CD4-positive, alpha-beta memory T cell (primary cell): Measurements from ENCODE around the gene TIRAP. TPM values are rescaled to one million over a fixed set of nuclear protein-coding genes. Genes with fewer than 3 reads are reported as not detected.

Experiments
- CTCF ChIA-PET: fragments of 350-600 bp; sonication (Branson Sonifier 250); formaldehyde crosslinking; loops from one replicate; lab custom pipeline; 2021; ENCODE audit warnings: inconsistent platforms; ENCODE audit not compliant: partially characterized antibody; lab: Charles Lee
- POLR2A ChIA-PET: fragments of 350-600 bp; sonication (Branson Sonifier 250); formaldehyde crosslinking; loops from one replicate; lab custom pipeline; 2021; ENCODE audit not compliant: partially characterized antibody; lab: Charles Lee
- DNase-seq, 5 donors: peaks; one replicate each; pipeline versions ENCODE4 v3.0.0 to v3.0.0-alpha.2; 2020 to 2022; ENCODE audit warnings: mixed read lengths in 1 of 5
- H3K27ac ChIP-seq: one replicate; pipeline ENCODE4 v1.7.0; 2013; ENCODE audit warnings: low read depth, low read length
- H3K27me3 ChIP-seq: 2 replicates; pipeline ENCODE4 v1.7.0; 2013; ENCODE audit warnings: mild to moderate bottlenecking, low read length, moderate library complexity; ENCODE audit not compliant: insufficient read depth
- H3K36me3 ChIP-seq: 2 replicates; pipeline ENCODE4 v1.7.0; 2013; ENCODE audit warnings: mild to moderate bottlenecking, low read length, moderate library complexity; ENCODE audit not compliant: insufficient read depth
- H3K4me1 ChIP-seq: 2 replicates; pipeline ENCODE4 v1.7.0; 2013; ENCODE audit warnings: mild to moderate bottlenecking, low read length, moderate library complexity; ENCODE audit not compliant: insufficient read depth
- H3K4me3 ChIP-seq, 2 donors: one replicate each; pipeline ENCODE4 v1.7.0; 2013; ENCODE audit warnings: low read length in 2 of 2, mild to moderate bottlenecking in 1 of 2
- H3K9me3 ChIP-seq, 2 donors: one replicate each; pipeline ENCODE4 v1.7.0; 2013; ENCODE audit warnings: low read length in 2 of 2, control low read depth in 1 of 2; ENCODE audit not compliant: control insufficient read depth in 1 of 2
- H3K27ac Mint-ChIP-seq, 7 donors: one replicate each; pipeline ENCODE4 v1.8.0; 2020 to 2021; ENCODE audit warnings: mixed read lengths in 7 of 7, mild to moderate bottlenecking in 6 of 7, inconsistent platforms in 3 of 7, moderate library complexity in 3 of 7
- H3K27me3 Mint-ChIP-seq, 2 donors: one replicate each; pipeline ENCODE4 v1.8.0; 2020 to 2021; ENCODE audit warnings: mixed read lengths in 2 of 2
- H3K36me3 Mint-ChIP-seq, 2 donors: one replicate each; pipeline ENCODE4 v1.8.0; 2020 to 2021; ENCODE audit warnings: mixed read lengths in 2 of 2, inconsistent platforms in 1 of 2, mild to moderate bottlenecking in 1 of 2
- H3K4me1 Mint-ChIP-seq, 4 donors: one replicate each; pipeline ENCODE4 v1.8.0; 2020 to 2021; ENCODE audit warnings: mixed read lengths in 4 of 4, mild to moderate bottlenecking in 1 of 4
- H3K4me3 Mint-ChIP-seq, 8 donors: one replicate each; pipeline ENCODE4 v1.8.0; 2020 to 2021; ENCODE audit warnings: mixed read lengths in 8 of 8, mild to moderate bottlenecking in 7 of 8, moderate library complexity in 6 of 8, inconsistent platforms in 3 of 8
- H3K9me3 Mint-ChIP-seq, 8 donors: one replicate each; pipeline ENCODE4 v1.8.0; 2020 to 2021; ENCODE audit warnings: mixed read lengths in 8 of 8, mild to moderate bottlenecking in 5 of 8, inconsistent platforms in 3 of 8, moderate library complexity in 1 of 8
- intact Hi-C: fragments of 100-400 bp; cut with micrococcal nuclease; formaldehyde crosslinking; loops from one replicate; pipeline ENCODE4 v1.15.1; 2023
- polyA plus RNA-seq, 2 donors: library from polyadenylated mRNA; unstranded; fragments of 300-500 nt; fragmentation: Illumina TruSeq; gene quantifications; one replicate each; pipeline ENCODE4 v1.2.3, GENCODE V29; 2021
- total RNA-seq, 2 experiments: library from RNA; stranded (reverse); gene quantifications; one replicate each; pipeline ENCODE4 v1.2.3, GENCODE V29; 2021

TIRAP gene
- total and polyA plus RNA-seq, 4 experiments from 2014 or later: 5.9 to 27.4 (median 19.1) TPM

GRCh38 chr11:126268361-126268707 lies 14.6 kb upstream of the TIRAP start:
- Histone ChIP-seq H3K4me3 (peak overlapping the region; percentile 84 to 96), H3K4me1 (peaks cover 26% of the 10 kb centered on the region), H3K36me3 (peaks cover 42% of the 10 kb centered on the region), H3K27ac (peak overlapping the region; percentile 83), H3K27me3 (no peaks in the 10 kb centered on the region), H3K9me3 (no peaks in the 10 kb centered on the region)
- ChIA-PET CTCF (interaction anchor here (1.1 kb wide), 1 partner anchor 15 kb away, joined by 3 read pairs; no protein-coding TSS in a partner anchor), POLR2A (interaction anchor here (0.9 to 6.1 kb wide), 15 partner anchors 10 to 698 kb away, joined by 3 to 101 read pairs (median 4); partner anchors contain the start of genes CDON, DCPS, EI24 and FAM118B)
- peak in 1 of 5 donors; percentile 14 for DNase-seq
- Mint-ChIP-seq H3K9me3 (no peaks in the 10 kb centered on the region), H3K36me3 (peaks cover 49 to 64% of the 10 kb centered on the region in 2 donors), H3K4me3 (peak overlapping the region; percentile 95 to 99 (median 96)), H3K27me3 (no peaks in the 10 kb centered on the region), H3K27ac (peak overlapping the region; percentile 94 to 99 (median 99)), H3K4me1 (peaks cover 19 to 43% (median 24%) of the 10 kb centered on the region in 4 donors)
- intact Hi-C loops: loop anchor here (10.0 kb wide), 2 partner anchors 674 to 704 kb away; partner anchors contain the start of genes EI24 and STT3A

- peaks cover 26% of the 10 kb centered on the region for H3K4me1 ChIP-seq
- Mint-ChIP-seq H3K9me3 (no peaks in the 10 kb centered on the region), H3K27ac (peak within 1 kb of the TSS; percentile 94 to 99 (median 99)), H3K36me3 (peaks cover 49 to 59% of the 10 kb centered on the region in 2 donors), H3K27me3 (no peaks in the 10 kb centered on the region), H3K4me1 (peaks cover 19 to 43% (median 24%) of the 10 kb centered on the region in 4 donors), H3K4me3 (peak within 1 kb of the TSS; percentile 95 to 99 (median 96))
- peaks cover 36% of the 10 kb centered on the region for H3K36me3 ChIP-seq
- no peaks in the 10 kb centered on the region for H3K27me3 ChIP-seq
- intact Hi-C loops: loop anchor here (1.0 to 10.0 kb wide), 5 partner anchors 13 to 704 kb away; partner anchors contain the start of genes DCPS, EI24, FAM118B and RPUSD4
- POLR2A ChIA-PET: interaction anchor here (0.9 to 6.1 kb wide), 16 partner anchors 10 to 699 kb away, joined by 3 to 101 read pairs (median 4); partner anchors contain the start of genes CDON, DCPS, EI24 and FAM118B
- DNase-seq: peak; percentile 100
- peak within 1 kb of the TSS; percentile 84 to 96 for H3K4me3 ChIP-seq
- H3K27ac ChIP-seq: peak within 1 kb of the TSS; percentile 83
- no peaks in the 10 kb centered on the region for H3K9me3 ChIP-seq
- CTCF ChIA-PET: interaction anchor here (1.1 to 1.8 kb wide), 3 partner anchors 13 to 212 kb away, joined by 3 to 8 read pairs (median 4); no protein-coding TSS in a partner anchor
Observed at GRCh38 chr11:126268708-126269579, 13.9 kb upstream of the TIRAP start, which contains the start of the genes FOXRED1 and SRPRA. Gene FOXRED1 (plus strand): TSS chr11:126269154. CDS start chr11:126269207, 53 bp downstream. Gene SRPRA (minus strand): TSS chr11:126268895. CDS start chr11:126268804, 91 bp downstream.

- Mint-ChIP-seq H3K4me3 (no peak overlapping the region), H3K9me3 (no peaks in the 10 kb centered on the region), H3K4me1 (peaks cover 16 to 31% (median 24%) of the 10 kb centered on the region in 4 donors), H3K27me3 (no peaks in the 10 kb centered on the region), H3K27ac (no peak overlapping the region), H3K36me3 (peaks cover 25 to 28% of the 10 kb centered on the region in 2 donors)
- POLR2A ChIA-PET: no interaction called here
- no peak for DNase-seq
- no peak overlapping the region for H3K27ac ChIP-seq
- H3K36me3 ChIP-seq: peaks cover 14% of the 10 kb centered on the region
- H3K4me1 ChIP-seq: peaks cover 17% of the 10 kb centered on the region
- no peaks in the 10 kb centered on the region for H3K27me3 ChIP-seq
- H3K4me3 ChIP-seq: no peak overlapping the region
- H3K9me3 ChIP-seq: no peaks in the 10 kb centered on the region
- intact Hi-C loops: no loop called here
- CTCF ChIA-PET: no interaction called here
Observed at GRCh38 chr11:126277322-126277721, 5.6 kb upstream of the TIRAP start.

- intact Hi-C loops: no loop called here
- Histone ChIP-seq H3K4me3 (no peak overlapping the region), H3K9me3 (no peaks in the 10 kb centered on the region), H3K27ac (no peak overlapping the region), H3K27me3 (no peaks in the 10 kb centered on the region), H3K4me1 (peaks cover 18% of the 10 kb centered on the region), H3K36me3 (peaks cover 14% of the 10 kb centered on the region)
- Mint-ChIP-seq H3K27me3 (no peaks in the 10 kb centered on the region), H3K9me3 (no peaks in the 10 kb centered on the region), H3K27ac (peak overlapping the region in 1 of 7 donors; percentile 78), H3K36me3 (peaks cover 25 to 28% of the 10 kb centered on the region in 2 donors), H3K4me1 (peaks cover 19 to 34% (median 26%) of the 10 kb centered on the region in 4 donors), H3K4me3 (no peak overlapping the region)
- ChIA-PET CTCF (no interaction called here), POLR2A (interaction anchor here (1.1 kb wide), 1 partner anchor 22 kb away, joined by 3 read pairs; no protein-coding TSS in a partner anchor)
- DNase-seq: no peak
Observed at GRCh38 chr11:126277780-126278179, 5.1 kb upstream of the TIRAP start.

GRCh38 chr11:126279191-126279590 lies 3.7 kb upstream of the TIRAP start:
- Histone ChIP-seq H3K4me3 (no peak overlapping the region), H3K27me3 (no peaks in the 10 kb centered on the region), H3K9me3 (no peaks in the 10 kb centered on the region), H3K36me3 (peaks cover 14% of the 10 kb centered on the region), H3K4me1 (peaks cover 27% of the 10 kb centered on the region), H3K27ac (no peak overlapping the region)
- intact Hi-C loops: no loop called here
- Mint-ChIP-seq H3K9me3 (no peaks in the 10 kb centered on the region), H3K4me1 (peaks cover 24 to 43% (median 33%) of the 10 kb centered on the region in 4 donors), H3K4me3 (peak overlapping the region in 1 of 8 donors; percentile 0), H3K36me3 (peaks cover 15 to 25% of the 10 kb centered on the region in 2 donors), H3K27me3 (no peaks in the 10 kb centered on the region), H3K27ac (peak overlapping the region in 4 of 7 donors; percentile 5 to 55 (median 50))
- ChIA-PET POLR2A (interaction anchor here (0.6 to 5.7 kb wide), 3 partner anchors 9 to 141 kb away, joined by 3 to 101 read pairs (median 4); partner anchors contain the start of genes FOXRED1 and SRPRA), CTCF (no interaction called here)
- no peak for DNase-seq

GRCh38 chr11:126280595-126280994 lies 2.3 kb upstream of the TIRAP start:
- H3K4me3 Mint-ChIP-seq: peak overlapping the region; percentile 4 to 64 (median 42)
- H3K4me1 ChIP-seq: peaks cover 39% of the 10 kb centered on the region
- CTCF ChIA-PET: no interaction called here
- peaks cover 30 to 54% (median 42%) of the 10 kb centered on the region in 4 donors for H3K4me1 Mint-ChIP-seq
- intact Hi-C loops: loop anchor here (5.0 to 10.0 kb wide), 3 partner anchors 77 to 656 kb away; partner anchors contain the start of genes CDON, CHEK1 and ST3GAL4
- H3K36me3 ChIP-seq: peaks cover 5% of the 10 kb centered on the region
- no peak overlapping the region for H3K27ac ChIP-seq
- POLR2A ChIA-PET: interaction anchor here (5.7 kb wide), 1 partner anchor 10 kb away, joined by 101 read pairs; the partner anchor contains the start of genes FOXRED1 and SRPRA
- H3K4me3 ChIP-seq: no peak overlapping the region
- no peaks in the 10 kb centered on the region for H3K27me3 ChIP-seq
- DNase-seq: no peak
- no peaks in the 10 kb centered on the region for H3K27me3 Mint-ChIP-seq
- no peaks in the 10 kb centered on the region for H3K9me3 ChIP-seq
- peaks cover 12 to 17% of the 10 kb centered on the region in 2 donors for H3K36me3 Mint-ChIP-seq
- no peaks in the 10 kb centered on the region for H3K9me3 Mint-ChIP-seq
- peak overlapping the region; percentile 36 to 90 (median 77) for H3K27ac Mint-ChIP-seq
